Cardiac fibroblast (primary cell): ENCODE measurements around the gene CEACAM4.
A peak's percentile ranks its signal among the peaks of the same experiment; 100 is the strongest.

Experiments used
- DNase-seq, 2 donors: peaks; one replicate each; pipeline versions ENCODE4 v3.0.0 to v3.0.0-alpha.2; 2010; ENCODE audit warnings: low read depth in 2 of 2
- H3K4me3 ChIP-seq, 2 donors: replicated peaks in 1 of 2; 1 replicate in 1 of 2; 2 replicates in 1 of 2; pipeline ENCODE4 v1.5.1; 2011; ENCODE audit warnings: low read depth in 2 of 2, low read length in 2 of 2, mild to moderate bottlenecking in 2 of 2, moderate library complexity in 1 of 2
- CTCF ChIP-seq: IDR thresholded peaks from one replicate; pipeline ENCODE4 v1.5.1; 2011; ENCODE audit warnings: low read depth, mild to moderate bottlenecking, low read length, inconsistent platforms

Gene CEACAM4

GRCh38 chr19:41620171-41620570 lies 6.7 kb downstream of the CEACAM4 start:
- no peak for TF ChIP-seq CTCF
- H3K4me3 ChIP-seq, result no peak overlapping the region
- DNase-seq, result no peak

GRCh38 chr19:41619018-41619556 lies 7.8 kb downstream of the CEACAM4 start:
- DNase-seq, result no peak
- no peak for TF ChIP-seq CTCF
- no peak overlapping the region for H3K4me3 ChIP-seq

- DNase-seq, result no peak
- no peak for TF ChIP-seq CTCF
- H3K4me3 ChIP-seq, result no peak overlapping the region
These were observed 8.7 kb downstream of the CEACAM4 start for GRCh38 chr19:41617941-41618730.

GRCh38 chr19:41616792-41617621 lies 9.9 kb downstream of the CEACAM4 start:
- peak; percentile 10 to 18 for DNase-seq
- H3K4me3 ChIP-seq, result no peak overlapping the region
- no peak for TF ChIP-seq CTCF

- DNase-seq, result no peak
- H3K4me3 ChIP-seq, result no peak overlapping the region
- no peak for TF ChIP-seq CTCF
These were observed 11.7 kb downstream of the CEACAM4 start for GRCh38 chr19:41615207-41615606.

GRCh38 chr19:41612483-41612882 lies 14.4 kb downstream of the CEACAM4 start:
- TF ChIP-seq CTCF, result no peak

More at GRCh38 chr19:41612483-41612882, 14.4 kb downstream of the CEACAM4 start:
- H3K4me3 ChIP-seq, result no peak overlapping the region
- DNase-seq, result no peak
